HCT116 (cell line): ENCODE data around the gene ORMDL3. TPM values are rescaled to one million over a fixed set of nuclear protein-coding genes. Genes with fewer than 3 reads are reported as not detected.

Source experiments
- ATAC-seq: fragments of 200-7000 bp; cut with Tn5 transposase; 2 replicates; pipeline ENCODE4 v1.9.1; 2020; ENCODE audit warnings: mild to moderate bottlenecking, moderate library complexity
- BruUV-seq: library from RNA; stranded (reverse); fragments of 400-500 nt; replicated peaks from 2 replicates; lab custom pipeline; 2021; lab: Mats Ljungman, UMichigan
- CTCF ChIA-PET: fragments of 300-600 bp; sonication (Branson Sonifier 250); formaldehyde crosslinking; loops from one replicate; lab custom pipeline; 2021; ENCODE audit warnings: antibody characterized with exemption; lab: Charles Lee
- POLR2A ChIA-PET: fragments of 300-600, 350-600 bp; sonication (Branson Sonifier 250); formaldehyde crosslinking; loops from one replicate; lab custom pipeline; 2021; ENCODE audit warnings: antibody characterized with exemption; lab: Charles Lee
- RAD21 ChIA-PET, 2 experiments: fragments of 300-600 bp; sonication (Branson Sonifier 250); formaldehyde crosslinking; loops; one replicate each; lab custom pipeline; 2023; ENCODE audit warnings: low total read pairs in 2 of 2; ENCODE audit not compliant: uncharacterized antibody in 2 of 2, unreplicated experiment in 2 of 2, low non-redundant PET in 1 of 2; lab: Charles Lee
- DNase-seq: peaks from one replicate; pipeline ENCODE4 v3.0.0-alpha.2; 2010; ENCODE audit warnings: low read depth, low spot score
- H2AFZ ChIP-seq: fragments of 200-600 bp; shearing (Covaris generic), sonication (generic); 2 replicates; pipeline ENCODE4 v1.6.1; 2017; ENCODE audit warnings: low read depth, mixed run types, mixed read lengths, antibody characterized with exemption, low read length; ENCODE audit not compliant: poor library complexity, severe bottlenecking
- H3K27ac ChIP-seq: 2 replicates; pipeline ENCODE4 v1.5.1; 2012; ENCODE audit warnings: low read depth, low read length
- H3K27me3 ChIP-seq: fragments of 200-600 bp; sonication (generic); 2 replicates; pipeline ENCODE4 v1.6.1; 2016; ENCODE audit warnings: mixed run types, low read length, mixed read lengths; ENCODE audit not compliant: insufficient read depth
- H3K36me3 ChIP-seq, 2 experiments: fragments of 200-500 bp in 1 of 2; fragments of 200-600 bp in 1 of 2; sonication (Bioruptor generic) in 1 of 2; sonication (generic) in 1 of 2; 2 replicates each; pipeline versions ENCODE4 v1.5.1 to v1.6.1; 2014 to 2016; ENCODE audit warnings: low read length in 2 of 2, inconsistent platforms in 1 of 2, mixed read lengths in 1 of 2, mixed run types in 1 of 2; ENCODE audit not compliant: insufficient read depth in 2 of 2, control insufficient read depth in 1 of 2
- H3K4me1 ChIP-seq, 2 experiments: fragments of 200-600 bp in 1 of 2; sonication (generic) in 1 of 2; 2 replicates each; pipeline versions ENCODE4 v1.5.1 to v1.6.1; 2012 to 2017; ENCODE audit warnings: low read length in 2 of 2, inconsistent platforms in 1 of 2, mild to moderate bottlenecking in 1 of 2, mixed read lengths in 1 of 2, mixed run types in 1 of 2, moderate library complexity in 1 of 2; ENCODE audit not compliant: insufficient read depth in 2 of 2, control insufficient read depth in 1 of 2
- H3K4me2 ChIP-seq: fragments of 200-600 bp; sonication (generic); 2 replicates; pipeline ENCODE4 v1.6.1; 2017; ENCODE audit warnings: mixed run types, low read length, mixed read lengths
- H3K4me3 ChIP-seq, 2 experiments: fragments of 200-600 bp in 1 of 2; sonication (generic) in 1 of 2; replicated peaks in 1 of 2; 2 replicates each; pipeline ENCODE4 v1.5.1; 2011 to 2016; ENCODE audit warnings: low read length in 2 of 2, control low read depth in 1 of 2, low read depth in 1 of 2, mild to moderate bottlenecking in 1 of 2, mixed read lengths in 1 of 2, mixed run types in 1 of 2
- H3K79me2 ChIP-seq: fragments of 200-600 bp; sonication (generic); 2 replicates; pipeline ENCODE4 v1.6.1; 2017; ENCODE audit warnings: mild to moderate bottlenecking, mixed run types, low read length, moderate library complexity, mixed read lengths; ENCODE audit not compliant: insufficient read depth
- H3K9ac ChIP-seq: fragments of 200-600 bp; sonication (generic); 2 replicates; pipeline ENCODE4 v1.6.1; 2016; ENCODE audit warnings: low read length, mixed read lengths
- H3K9me2 ChIP-seq: fragments of 200-600 bp; sonication (generic), shearing (Covaris generic); 2 replicates; pipeline ENCODE4 v1.6.1; 2017; ENCODE audit warnings: mixed run types, mild to moderate bottlenecking, moderate library complexity; ENCODE audit not compliant: insufficient read depth
- H3K9me3 ChIP-seq, 2 experiments: fragments of 200-500 bp in 1 of 2; fragments of 200-600 bp in 1 of 2; sonication (Bioruptor generic) in 1 of 2; sonication (generic) in 1 of 2; 2 replicates each; pipeline ENCODE4 v1.6.1; 2014 to 2017; ENCODE audit warnings: low read length in 2 of 2, mixed read lengths in 2 of 2, inconsistent platforms in 1 of 2, low read depth in 1 of 2, mild to moderate bottlenecking in 1 of 2, mixed run types in 1 of 2, moderate library complexity in 1 of 2; ENCODE audit not compliant: control insufficient read depth in 1 of 2, insufficient read depth in 1 of 2
- H4K20me1 ChIP-seq: fragments of 200-600 bp; sonication (generic), shearing (Covaris generic); 2 replicates; pipeline ENCODE4 v1.6.1; 2017; ENCODE audit warnings: mixed run types, mild to moderate bottlenecking, moderate library complexity; ENCODE audit not compliant: insufficient read depth
- CBX3 ChIP-seq: IDR thresholded peaks from 2 replicates; pipeline ENCODE4 v1.6.1; 2012; ENCODE audit warnings: low read depth
- CEBPB ChIP-seq: IDR thresholded peaks from 2 replicates; pipeline ENCODE4 v1.6.1; 2012; ENCODE audit warnings: low read depth
- EGR1 ChIP-seq: IDR thresholded peaks from 2 replicates; pipeline ENCODE4 v1.6.1; 2012; ENCODE audit warnings: low read depth
- ELF1 ChIP-seq: IDR thresholded peaks from 2 replicates; pipeline ENCODE4 v1.6.1; 2012; ENCODE audit warnings: low read depth, borderline replicate concordance
- EZH2 ChIP-seq: fragments of 200-600 bp; sonication (generic); IDR thresholded peaks from 2 replicates; pipeline ENCODE4 v1.6.1; 2017; ENCODE audit warnings: antibody characterized with exemption, mixed run types
- EZH2phosphoT487 ChIP-seq: fragments of 200-600 bp; IDR thresholded peaks from 2 replicates; pipeline ENCODE4 v1.6.1; 2018; ENCODE audit warnings: antibody characterized with exemption, borderline replicate concordance
- FOSL1 ChIP-seq: IDR thresholded peaks from 2 replicates; pipeline ENCODE4 v1.6.1; 2012; ENCODE audit warnings: low read depth
- JUND ChIP-seq: IDR thresholded peaks from 2 replicates; pipeline ENCODE4 v1.6.1; 2012
- POLR2A ChIP-seq: IDR thresholded peaks from 2 replicates; pipeline ENCODE4 v1.7.0; 2011; ENCODE audit warnings: borderline replicate concordance; ENCODE audit not compliant: insufficient read depth, insufficient read length; ENCODE audit errors: extremely low read depth
- POLR2AphosphoS5 ChIP-seq: IDR thresholded peaks from 2 replicates; pipeline ENCODE4 v1.6.1; 2011; ENCODE audit warnings: mild to moderate bottlenecking, low read depth, low read length, moderate library complexity
- RAD21 ChIP-seq: IDR thresholded peaks from 2 replicates; pipeline ENCODE4 v1.6.1; 2012; ENCODE audit warnings: low read depth, mild to moderate bottlenecking
- SP1 ChIP-seq: IDR thresholded peaks from 2 replicates; pipeline ENCODE4 v1.6.1; 2012; ENCODE audit warnings: low read depth
- SRF ChIP-seq: IDR thresholded peaks from 2 replicates; pipeline ENCODE4 v1.6.1; 2012; ENCODE audit warnings: low read depth
- TCF7L2 ChIP-seq: IDR thresholded peaks from 2 replicates; pipeline ENCODE4 v1.7.0; 2011; ENCODE audit warnings: borderline replicate concordance, inconsistent platforms; ENCODE audit not compliant: insufficient read depth, insufficient read length; ENCODE audit errors: extremely low read depth
- ZFX ChIP-seq: fragments of 450-650 bp; IDR thresholded peaks from 2 replicates; pipeline ENCODE4 v1.6.1; 2017
- ZNF274 ChIP-seq: fragments of 200-500 bp; sonication (Bioruptor generic); IDR thresholded peaks from 2 replicates; pipeline ENCODE4 v1.6.1; 2014; ENCODE audit warnings: mild to moderate bottlenecking, low read depth, low read length, inconsistent platforms
- intact Hi-C: fragments of 100-400 bp; cut with micrococcal nuclease; formaldehyde crosslinking; loops from 2 replicates; pipeline ENCODE4 v1.10.0; 2022
- total RNA-seq: library from RNA; stranded (reverse); gene quantifications from one replicate; pipeline ENCODE4 v1.2.1, GENCODE V29; 2021; ENCODE audit not compliant: unreplicated experiment
- TF ChIP-seq, protein P1 (sequence below): IDR thresholded peaks from 2 replicates; pipeline ENCODE4 v1.6.1; 2011; ENCODE audit warnings: mild to moderate bottlenecking, low read length, moderate library complexity; ENCODE audit not compliant: insufficient replicate concordance; ENCODE audit errors: extremely low read depth
- TF ChIP-seq, protein P2 (sequence below): IDR thresholded peaks from 2 replicates; pipeline ENCODE4 v1.6.1; 2012
- TF ChIP-seq, protein P3 (sequence below), 3 experiments: fragments of 200-600 bp in 1 of 3; sonication (generic) in 1 of 3; IDR thresholded peaks in 2 of 3; conservative IDR thresholded peaks in 1 of 3; 2 replicates each; pipeline ENCODE4 v1.5.1; 2012 to 2017; ENCODE audit warnings: low read depth in 2 of 3, low read length in 2 of 3, antibody characterized with exemption in 1 of 3, borderline replicate concordance in 1 of 3, control low read depth in 1 of 3, mild to moderate bottlenecking in 1 of 3, mixed read lengths in 1 of 3, mixed run types in 1 of 3, moderate library complexity in 1 of 3; ENCODE audit not compliant: insufficient read depth in 1 of 3
- TF ChIP-seq, protein P4 (sequence below): IDR thresholded peaks from 2 replicates; pipeline ENCODE4 v1.6.1; 2012; ENCODE audit warnings: low read depth

Gene ORMDL3
- total RNA-seq, 1 experiment from 2014 or later, result 46.9 TPM

- TF ChIP-seq POLR2A, result no peak
- no peak for TF ChIP-seq SRF
- no peak for TF ChIP-seq CEBPB
- TF ChIP-seq, protein P1, sequence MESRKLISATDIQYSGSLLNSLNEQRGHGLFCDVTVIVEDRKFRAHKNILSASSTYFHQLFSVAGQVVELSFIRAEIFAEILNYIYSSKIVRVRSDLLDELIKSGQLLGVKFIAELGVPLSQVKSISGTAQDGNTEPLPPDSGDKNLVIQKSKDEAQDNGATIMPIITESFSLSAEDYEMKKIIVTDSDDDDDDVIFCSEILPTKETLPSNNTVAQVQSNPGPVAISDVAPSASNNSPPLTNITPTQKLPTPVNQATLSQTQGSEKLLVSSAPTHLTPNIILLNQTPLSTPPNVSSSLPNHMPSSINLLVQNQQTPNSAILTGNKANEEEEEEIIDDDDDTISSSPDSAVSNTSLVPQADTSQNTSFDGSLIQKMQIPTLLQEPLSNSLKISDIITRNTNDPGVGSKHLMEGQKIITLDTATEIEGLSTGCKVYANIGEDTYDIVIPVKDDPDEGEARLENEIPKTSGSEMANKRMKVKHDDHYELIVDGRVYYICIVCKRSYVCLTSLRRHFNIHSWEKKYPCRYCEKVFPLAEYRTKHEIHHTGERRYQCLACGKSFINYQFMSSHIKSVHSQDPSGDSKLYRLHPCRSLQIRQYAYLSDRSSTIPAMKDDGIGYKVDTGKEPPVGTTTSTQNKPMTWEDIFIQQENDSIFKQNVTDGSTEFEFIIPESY, result no peak
- no peak for TF ChIP-seq FOSL1
- no peak for TF ChIP-seq EZH2
- no peak for TF ChIP-seq RAD21
- TF ChIP-seq TCF7L2, result no peak
- TF ChIP-seq CBX3, result no peak
- no peak for TF ChIP-seq ELF1
- no peak for TF ChIP-seq ZFX
- TF ChIP-seq, protein P2, sequence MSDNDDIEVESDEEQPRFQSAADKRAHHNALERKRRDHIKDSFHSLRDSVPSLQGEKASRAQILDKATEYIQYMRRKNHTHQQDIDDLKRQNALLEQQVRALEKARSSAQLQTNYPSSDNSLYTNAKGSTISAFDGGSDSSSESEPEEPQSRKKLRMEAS, result no peak
- TF ChIP-seq, protein P3, sequence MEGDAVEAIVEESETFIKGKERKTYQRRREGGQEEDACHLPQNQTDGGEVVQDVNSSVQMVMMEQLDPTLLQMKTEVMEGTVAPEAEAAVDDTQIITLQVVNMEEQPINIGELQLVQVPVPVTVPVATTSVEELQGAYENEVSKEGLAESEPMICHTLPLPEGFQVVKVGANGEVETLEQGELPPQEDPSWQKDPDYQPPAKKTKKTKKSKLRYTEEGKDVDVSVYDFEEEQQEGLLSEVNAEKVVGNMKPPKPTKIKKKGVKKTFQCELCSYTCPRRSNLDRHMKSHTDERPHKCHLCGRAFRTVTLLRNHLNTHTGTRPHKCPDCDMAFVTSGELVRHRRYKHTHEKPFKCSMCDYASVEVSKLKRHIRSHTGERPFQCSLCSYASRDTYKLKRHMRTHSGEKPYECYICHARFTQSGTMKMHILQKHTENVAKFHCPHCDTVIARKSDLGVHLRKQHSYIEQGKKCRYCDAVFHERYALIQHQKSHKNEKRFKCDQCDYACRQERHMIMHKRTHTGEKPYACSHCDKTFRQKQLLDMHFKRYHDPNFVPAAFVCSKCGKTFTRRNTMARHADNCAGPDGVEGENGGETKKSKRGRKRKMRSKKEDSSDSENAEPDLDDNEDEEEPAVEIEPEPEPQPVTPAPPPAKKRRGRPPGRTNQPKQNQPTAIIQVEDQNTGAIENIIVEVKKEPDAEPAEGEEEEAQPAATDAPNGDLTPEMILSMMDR (IDR thresholded peaks at IDR 0.05 in 2 of 3, conservative IDR thresholded peaks at IDR 0.05 in 1 of 3; ENCODE audit: borderline replicate concordance in 1 of 3, insufficient read depth in 1 of 3, low read depth in 2 of 3, low read length in 2 of 3), result no peak
- TF ChIP-seq POLR2AphosphoS5, result no peak
- no peak for TF ChIP-seq SP1
- TF ChIP-seq EZH2phosphoT487, result no peak
- no peak for TF ChIP-seq ZNF274
- no peak for TF ChIP-seq EGR1
- TF ChIP-seq JUND, result no peak
- TF ChIP-seq, protein P4, sequence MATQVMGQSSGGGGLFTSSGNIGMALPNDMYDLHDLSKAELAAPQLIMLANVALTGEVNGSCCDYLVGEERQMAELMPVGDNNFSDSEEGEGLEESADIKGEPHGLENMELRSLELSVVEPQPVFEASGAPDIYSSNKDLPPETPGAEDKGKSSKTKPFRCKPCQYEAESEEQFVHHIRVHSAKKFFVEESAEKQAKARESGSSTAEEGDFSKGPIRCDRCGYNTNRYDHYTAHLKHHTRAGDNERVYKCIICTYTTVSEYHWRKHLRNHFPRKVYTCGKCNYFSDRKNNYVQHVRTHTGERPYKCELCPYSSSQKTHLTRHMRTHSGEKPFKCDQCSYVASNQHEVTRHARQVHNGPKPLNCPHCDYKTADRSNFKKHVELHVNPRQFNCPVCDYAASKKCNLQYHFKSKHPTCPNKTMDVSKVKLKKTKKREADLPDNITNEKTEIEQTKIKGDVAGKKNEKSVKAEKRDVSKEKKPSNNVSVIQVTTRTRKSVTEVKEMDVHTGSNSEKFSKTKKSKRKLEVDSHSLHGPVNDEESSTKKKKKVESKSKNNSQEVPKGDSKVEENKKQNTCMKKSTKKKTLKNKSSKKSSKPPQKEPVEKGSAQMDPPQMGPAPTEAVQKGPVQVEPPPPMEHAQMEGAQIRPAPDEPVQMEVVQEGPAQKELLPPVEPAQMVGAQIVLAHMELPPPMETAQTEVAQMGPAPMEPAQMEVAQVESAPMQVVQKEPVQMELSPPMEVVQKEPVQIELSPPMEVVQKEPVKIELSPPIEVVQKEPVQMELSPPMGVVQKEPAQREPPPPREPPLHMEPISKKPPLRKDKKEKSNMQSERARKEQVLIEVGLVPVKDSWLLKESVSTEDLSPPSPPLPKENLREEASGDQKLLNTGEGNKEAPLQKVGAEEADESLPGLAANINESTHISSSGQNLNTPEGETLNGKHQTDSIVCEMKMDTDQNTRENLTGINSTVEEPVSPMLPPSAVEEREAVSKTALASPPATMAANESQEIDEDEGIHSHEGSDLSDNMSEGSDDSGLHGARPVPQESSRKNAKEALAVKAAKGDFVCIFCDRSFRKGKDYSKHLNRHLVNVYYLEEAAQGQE, result no peak
- no peaks in the 10 kb centered on the region for H3K9me2 ChIP-seq
- peaks cover 24% of the 10 kb centered on the region; the same call in 1 of the 2 replicates for H3K79me2 ChIP-seq
- DNase-seq, result no peak
- peak overlapping the region; percentile 88 for H3K9ac ChIP-seq
- peak overlapping the region; percentile 79 for H3K4me2 ChIP-seq
- ChIA-PET CTCF (no interaction called here), RAD21 (no interaction called here), POLR2A (interaction anchor here (0.6 kb wide), 1 partner anchor 87 kb away, joined by 3 read pairs; no protein-coding TSS in a partner anchor)
- intact Hi-C loops, result no loop called here
- H4K20me1 ChIP-seq, result no peaks in the 10 kb centered on the region
- no peaks in the 10 kb centered on the region for H3K27me3 ChIP-seq
- peaks cover 0 to 24% of the 10 kb centered on the region in 2 experiments; a peak in 2 of 4 replicates for H3K36me3 ChIP-seq
- ATAC-seq, result no peak
- peaks cover 23 to 40% of the 10 kb centered on the region in 2 experiments for H3K4me1 ChIP-seq
- peak overlapping the region; percentile 85 to 89 for H3K4me3 ChIP-seq
- BruUV-seq, result no TSS peak
- H3K9me3 ChIP-seq, result no peaks in the 10 kb centered on the region
- no peak overlapping the region for H2AFZ ChIP-seq
- peak overlapping the region; percentile 6; the same call in 1 of the 2 replicates for H3K27ac ChIP-seq
These were observed 1.2 kb downstream of the ORMDL3 start for GRCh38 chr17:39926135-39926587.
